H9 (cell line): ENCODE measurements around the gene ADGRD1. TPM values are rescaled to one million over a fixed set of nuclear protein-coding genes. Genes with fewer than 3 reads are reported as not detected.

Experiments
- DNase-seq: peaks from one replicate; pipeline ENCODE4 v3.0.0-alpha.2; 2017
- H2AFZ ChIP-seq: one replicate; pipeline ENCODE4 v1.6.1; 2013; ENCODE audit warnings: mild to moderate bottlenecking, low read length, control low read depth, moderate library complexity
- H2AK5ac ChIP-seq: 2 replicates; pipeline ENCODE4 v1.6.1; 2013; ENCODE audit warnings: low read length, control low read depth, mixed read lengths; ENCODE audit not compliant: insufficient read length
- H2BK120ac ChIP-seq: one replicate; pipeline ENCODE4 v1.6.1; 2013; ENCODE audit warnings: low read depth, mild to moderate bottlenecking, low read length, control low read depth, inconsistent platforms; ENCODE audit not compliant: poor library complexity, severe bottlenecking
- H2BK12ac ChIP-seq: 2 replicates; pipeline ENCODE4 v1.6.1; 2013; ENCODE audit warnings: low read length, control low read depth, mixed read lengths, low read depth; ENCODE audit not compliant: insufficient read length
- H2BK15ac ChIP-seq: 2 replicates; pipeline ENCODE4 v1.6.1; 2013; ENCODE audit warnings: low read depth, low read length, control low read depth
- H2BK20ac ChIP-seq: one replicate; pipeline ENCODE4 v1.6.1; 2013; ENCODE audit warnings: low read depth, mild to moderate bottlenecking, low read length, control low read depth, inconsistent platforms; ENCODE audit not compliant: poor library complexity, severe bottlenecking
- H2BK5ac ChIP-seq: 2 replicates; pipeline ENCODE4 v1.6.1; 2013; ENCODE audit warnings: low read length, control low read depth, mixed read lengths; ENCODE audit not compliant: insufficient read length
- H3K14ac ChIP-seq: 2 replicates; pipeline ENCODE4 v1.6.1; 2013; ENCODE audit warnings: low read length, control low read depth; ENCODE audit not compliant: insufficient read depth
- H3K18ac ChIP-seq: 2 replicates; pipeline ENCODE4 v1.6.1; 2013; ENCODE audit warnings: low read depth, mild to moderate bottlenecking, mixed read lengths, low read length, control low read depth; ENCODE audit not compliant: insufficient read length
- H3K23ac ChIP-seq: 2 replicates; pipeline ENCODE4 v1.6.1; 2013; ENCODE audit warnings: low read length, control low read depth, mixed read lengths, low read depth; ENCODE audit not compliant: insufficient read length
- H3K23me2 ChIP-seq: 2 replicates; pipeline ENCODE4 v1.6.1; 2013; ENCODE audit warnings: low read depth, mild to moderate bottlenecking, mixed read lengths, low read length, control low read depth; ENCODE audit not compliant: insufficient read length, poor library complexity, severe bottlenecking
- H3K27ac ChIP-seq: 2 replicates; pipeline ENCODE4 v1.5.1; 2013; ENCODE audit warnings: low read length, control low read depth, mixed read lengths, low read depth; ENCODE audit not compliant: insufficient read length
- H3K27me3 ChIP-seq: 2 replicates; pipeline ENCODE4 v1.6.1; 2013; ENCODE audit warnings: low read length, control low read depth, inconsistent platforms; ENCODE audit not compliant: insufficient read depth
- H3K4ac ChIP-seq: 2 replicates; pipeline ENCODE4 v1.6.1; 2013; ENCODE audit warnings: low read depth, mild to moderate bottlenecking, control low read depth, inconsistent platforms, low read length, moderate library complexity
- H3K4me1 ChIP-seq: 2 replicates; pipeline ENCODE4 v1.6.1; 2013; ENCODE audit warnings: low read length, control low read depth, inconsistent platforms; ENCODE audit not compliant: insufficient read depth
- H3K4me2 ChIP-seq: 2 replicates; pipeline ENCODE4 v1.6.1; 2013; ENCODE audit warnings: low read length, control low read depth, mixed read lengths; ENCODE audit not compliant: insufficient read length, insufficient read depth
- H3K56ac ChIP-seq: 2 replicates; pipeline ENCODE4 v1.6.1; 2013; ENCODE audit warnings: low read depth, mild to moderate bottlenecking, mixed read lengths, low read length, control low read depth; ENCODE audit not compliant: insufficient read length
- H3K79me1 ChIP-seq: 2 replicates; pipeline ENCODE4 v1.6.1; 2013; ENCODE audit warnings: low read depth, mild to moderate bottlenecking, moderate library complexity, low read length, control low read depth, inconsistent platforms; ENCODE audit not compliant: insufficient read depth, poor library complexity, severe bottlenecking
- H3K79me2 ChIP-seq: 2 replicates; pipeline ENCODE4 v1.6.1; 2013; ENCODE audit warnings: low read length, control low read depth, inconsistent platforms; ENCODE audit not compliant: insufficient read depth
- H3K9ac ChIP-seq: 2 replicates; pipeline ENCODE4 v1.6.1; 2013; ENCODE audit warnings: low read length, control low read depth, mixed read lengths; ENCODE audit not compliant: insufficient read length; ENCODE audit errors: extremely low read depth
- H3K9me3 ChIP-seq: one replicate; pipeline ENCODE4 v1.6.1; 2013; ENCODE audit warnings: low read depth, low read length, inconsistent platforms; ENCODE audit not compliant: control insufficient read depth
- H3T11ph ChIP-seq: one replicate; pipeline ENCODE4 v1.6.1; 2013; ENCODE audit warnings: mild to moderate bottlenecking, low read length, control low read depth, inconsistent platforms
- H4K20me1 ChIP-seq: one replicate; pipeline ENCODE4 v1.6.1; 2013; ENCODE audit not compliant: control insufficient read depth, insufficient read length, insufficient read depth
- H4K5ac ChIP-seq: 2 replicates; pipeline ENCODE4 v1.6.1; 2013; ENCODE audit warnings: low read depth, mild to moderate bottlenecking, mixed read lengths, low read length, control low read depth; ENCODE audit not compliant: insufficient read length
- H4K8ac ChIP-seq: replicated peaks from 2 replicates; pipeline ENCODE4 v1.6.1; 2013; ENCODE audit warnings: low read length, control low read depth, mixed read lengths, low read depth; ENCODE audit not compliant: insufficient read length
- H4K91ac ChIP-seq: 2 replicates; pipeline ENCODE4 v1.6.1; 2013; ENCODE audit warnings: low read depth, mild to moderate bottlenecking, moderate library complexity, mixed read lengths, low read length, control low read depth; ENCODE audit not compliant: insufficient read length
- H3K27ac Mint-ChIP-seq, 3 experiments: 2 replicates in 2 of 3; 3 replicates in 1 of 3; pipeline ENCODE4 v1.8.0; 2020 to 2021; ENCODE audit warnings: mixed read lengths in 3 of 3, mild to moderate bottlenecking in 1 of 3, moderate library complexity in 1 of 3
- H3K27me3 Mint-ChIP-seq: 2 replicates; pipeline ENCODE4 v1.8.0; 2021; ENCODE audit warnings: low read depth, mild to moderate bottlenecking, moderate library complexity, mixed read lengths
- H3K36me3 Mint-ChIP-seq, 3 experiments: 2 replicates in 2 of 3; 3 replicates in 1 of 3; pipeline ENCODE4 v1.8.0; 2020 to 2021; ENCODE audit warnings: low read depth in 3 of 3, mixed read lengths in 3 of 3; ENCODE audit not compliant: insufficient read depth in 1 of 3
- H3K4me1 Mint-ChIP-seq, 2 experiments: 2 replicates each; pipeline ENCODE4 v1.8.0; 2020; ENCODE audit warnings: mixed read lengths in 2 of 2
- H3K4me3 Mint-ChIP-seq, 2 experiments: 2 replicates in 1 of 2; 3 replicates in 1 of 2; pipeline ENCODE4 v1.8.0; 2020 to 2021; ENCODE audit warnings: mild to moderate bottlenecking in 2 of 2, mixed read lengths in 2 of 2, moderate library complexity in 1 of 2
- H3K9me3 Mint-ChIP-seq, 2 experiments: 2 replicates in 1 of 2; 3 replicates in 1 of 2; pipeline ENCODE4 v1.8.0; 2020; ENCODE audit warnings: mild to moderate bottlenecking in 2 of 2, mixed read lengths in 2 of 2, moderate library complexity in 1 of 2
- WGBS: extraction: QIAGEN DNeasy Blood & Tissue Kit; methylation state at CpG from one replicate; pipeline ENCODE4 v1.1.7; 2013; ENCODE audit warnings: missing lambda C conversion rate, low lambda C conversion rate, mixed read lengths; ENCODE audit not compliant: insufficient read length; ENCODE audit errors: extremely low coverage; 5-methylcytosine and 5-hydroxymethylcytosine counted together
- total RNA-seq: library from RNA; stranded (reverse); gene quantifications from 2 replicates; pipeline ENCODE4 v1.2.1, GENCODE V29; 2021
- TF ChIP-seq, protein P1 (sequence below): fragments of 200-600 bp; sonication (generic); conservative IDR thresholded peaks from 3 replicates; pipeline ENCODE4 v1.8.0; 2021; ENCODE audit warnings: antibody characterized with exemption, mild to moderate bottlenecking

Gene ADGRD1
- total RNA-seq, 1 experiment from 2014 or later: 0.52 TPM

DNA sequence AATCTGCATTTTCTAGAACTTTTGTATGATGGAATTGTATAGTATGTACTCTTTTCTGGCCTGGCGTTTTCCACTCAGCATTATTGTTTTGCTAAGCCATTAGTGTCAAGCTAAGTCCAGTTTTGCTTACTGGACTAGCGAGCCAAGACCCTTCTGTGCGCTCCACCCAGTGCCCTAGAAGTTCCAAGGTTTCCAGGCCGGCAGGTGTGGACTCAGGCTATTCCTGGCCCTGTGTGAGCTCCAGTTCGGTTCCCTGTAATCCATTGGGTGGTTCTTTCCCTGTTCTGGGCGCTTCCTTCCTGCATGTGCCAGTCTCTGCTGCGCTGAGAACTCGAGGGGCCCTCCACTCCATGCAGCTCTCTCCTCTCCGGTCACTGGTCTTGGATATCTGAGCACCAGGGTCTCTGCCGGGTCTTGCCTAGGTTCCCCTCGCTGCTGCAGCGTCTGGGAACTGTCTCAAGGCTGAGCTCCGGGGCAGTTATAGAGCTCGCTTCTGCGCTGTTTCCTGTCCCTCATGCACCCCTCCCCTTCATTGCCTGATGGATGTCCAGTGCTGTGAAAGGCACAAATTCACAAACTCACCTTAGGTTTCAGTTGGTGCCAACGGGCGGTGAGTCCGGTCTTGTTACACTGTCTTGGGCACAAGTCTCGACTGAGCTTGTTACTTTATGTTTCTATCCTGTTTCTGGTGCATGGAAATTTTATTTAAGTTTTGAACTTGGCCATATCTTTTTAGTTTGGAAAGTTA is 100.8 kb downstream of the ADGRD1 start:
- H3K79me1 ChIP-seq: no peaks in the 10 kb centered on the region
- H2BK15ac ChIP-seq: no peak overlapping the region
- WGBS: no CpG with 5 or more reads among the region's 19 CpGs
- no peak overlapping the region for H3K23ac ChIP-seq
- H3K4ac ChIP-seq: no peak overlapping the region
- H2BK20ac ChIP-seq: no peak overlapping the region
- no peak overlapping the region for H3K4me2 ChIP-seq
- H4K91ac ChIP-seq: no peak overlapping the region
- H3K56ac ChIP-seq: no peak overlapping the region
- no peak overlapping the region for H3K18ac ChIP-seq
- no peak overlapping the region for H3K14ac ChIP-seq
- H3K23me2 ChIP-seq: no peaks in the 10 kb centered on the region
- no peak for DNase-seq
- Mint-ChIP-seq H3K4me1 (peaks cover 4 to 6% of the 10 kb centered on the region in 2 experiments), H3K36me3 (no peaks in the 10 kb centered on the region), H3K4me3 (no peak overlapping the region), H3K27ac (no peak overlapping the region), H3K27me3 (peaks cover 3% of the 10 kb centered on the region), H3K9me3 (no peaks in the 10 kb centered on the region)
- no peak overlapping the region for H3K27ac ChIP-seq
- H3K9ac ChIP-seq: no peak overlapping the region
- H3K27me3 ChIP-seq: no peaks in the 10 kb centered on the region
- H2BK5ac ChIP-seq: no peak overlapping the region
- H4K5ac ChIP-seq: no peak overlapping the region
- no peak overlapping the region for H2BK120ac ChIP-seq
- no peaks in the 10 kb centered on the region for H3K79me2 ChIP-seq
- H3K4me1 ChIP-seq: no peaks in the 10 kb centered on the region
- H2AFZ ChIP-seq: no peak overlapping the region
- H3T11ph ChIP-seq: no peak overlapping the region
- H2BK12ac ChIP-seq: no peak overlapping the region
- no peaks in the 10 kb centered on the region for H3K9me3 ChIP-seq
- H4K8ac ChIP-seq: no peak overlapping the region
- H4K20me1 ChIP-seq: no peaks in the 10 kb centered on the region
- H2AK5ac ChIP-seq: no peak overlapping the region
- TF ChIP-seq, protein P1, sequence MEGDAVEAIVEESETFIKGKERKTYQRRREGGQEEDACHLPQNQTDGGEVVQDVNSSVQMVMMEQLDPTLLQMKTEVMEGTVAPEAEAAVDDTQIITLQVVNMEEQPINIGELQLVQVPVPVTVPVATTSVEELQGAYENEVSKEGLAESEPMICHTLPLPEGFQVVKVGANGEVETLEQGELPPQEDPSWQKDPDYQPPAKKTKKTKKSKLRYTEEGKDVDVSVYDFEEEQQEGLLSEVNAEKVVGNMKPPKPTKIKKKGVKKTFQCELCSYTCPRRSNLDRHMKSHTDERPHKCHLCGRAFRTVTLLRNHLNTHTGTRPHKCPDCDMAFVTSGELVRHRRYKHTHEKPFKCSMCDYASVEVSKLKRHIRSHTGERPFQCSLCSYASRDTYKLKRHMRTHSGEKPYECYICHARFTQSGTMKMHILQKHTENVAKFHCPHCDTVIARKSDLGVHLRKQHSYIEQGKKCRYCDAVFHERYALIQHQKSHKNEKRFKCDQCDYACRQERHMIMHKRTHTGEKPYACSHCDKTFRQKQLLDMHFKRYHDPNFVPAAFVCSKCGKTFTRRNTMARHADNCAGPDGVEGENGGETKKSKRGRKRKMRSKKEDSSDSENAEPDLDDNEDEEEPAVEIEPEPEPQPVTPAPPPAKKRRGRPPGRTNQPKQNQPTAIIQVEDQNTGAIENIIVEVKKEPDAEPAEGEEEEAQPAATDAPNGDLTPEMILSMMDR: no peak
